Aorta (tissue), 5 donors: ENCODE measurements around the gene NCOA7. TPM values are rescaled to one million over a fixed set of nuclear protein-coding genes. Genes with fewer than 3 reads are reported as not detected.

Source experiments
- ATAC-seq: fragments of 200-7000 bp; cut with Tn5 transposase; one replicate; pipeline ENCODE4 v1.9.1; 2022; ENCODE audit warnings: moderate library complexity; ENCODE audit not compliant: low FRiP score
- DNase-seq, 2 donors: peaks; one replicate each; pipeline ENCODE4 v3.0.0-alpha.2; 2020
- H3K27ac ChIP-seq, 2 donors: one replicate each; pipeline ENCODE4 v1.5.1; 2013; ENCODE audit warnings: low read length in 2 of 2, mild to moderate bottlenecking in 2 of 2, moderate library complexity in 2 of 2, control low read depth in 1 of 2, inconsistent platforms in 1 of 2, low read depth in 1 of 2
- H3K27me3 ChIP-seq, 2 donors: one replicate each; pipeline ENCODE4 v1.6.1; 2013; ENCODE audit warnings: control low read depth in 1 of 2, low read length in 1 of 2, mild to moderate bottlenecking in 1 of 2, moderate library complexity in 1 of 2; ENCODE audit not compliant: insufficient read depth in 2 of 2, control insufficient read depth in 1 of 2
- H3K36me3 ChIP-seq, 2 donors: one replicate each; pipeline ENCODE4 v1.6.1; 2013; ENCODE audit warnings: control low read depth in 1 of 2, low read length in 1 of 2, mild to moderate bottlenecking in 1 of 2; ENCODE audit not compliant: insufficient read depth in 2 of 2, control insufficient read depth in 1 of 2
- H3K4me1 ChIP-seq, 2 donors: one replicate each; pipeline ENCODE4 v1.6.1; 2013; ENCODE audit warnings: low read length in 2 of 2, control low read depth in 1 of 2, mild to moderate bottlenecking in 1 of 2, moderate library complexity in 1 of 2; ENCODE audit not compliant: insufficient read depth in 2 of 2, control insufficient read depth in 1 of 2
- H3K4me3 ChIP-seq, 2 donors: one replicate each; pipeline ENCODE4 v1.5.1; 2013; ENCODE audit warnings: low read length in 2 of 2, control low read depth in 1 of 2, mild to moderate bottlenecking in 1 of 2
- H3K9me3 ChIP-seq: one replicate; pipeline ENCODE4 v1.6.1; 2013; ENCODE audit warnings: mild to moderate bottlenecking, low read length; ENCODE audit not compliant: control insufficient read depth
- WGBS, 2 donors: extraction: QIAGEN DNeasy Blood & Tissue Kit; methylation state at CpG; one replicate each; pipeline ENCODE4 v1.1.7; 2013; 5-methylcytosine and 5-hydroxymethylcytosine counted together
- intact Hi-C, 2 donors: fragments of 100-400 bp; cut with DNase I; formaldehyde crosslinking; loops; one replicate each; pipeline versions ENCODE4 v1.14.2 to v1.15.0; 2022
- long read RNA-seq, 2 donors: library from polyadenylated mRNA; unstranded; transcript quantifications; one replicate each; pipeline ENCODE4 v2.0.0, GENCODE V29; 2020 to 2021
- polyA plus RNA-seq, 2 donors: library from polyadenylated mRNA; stranded (reverse); fragments of 200-250 nt; gene quantifications; one replicate each; pipeline ENCODE4 v1.2.3, GENCODE V29; 2013
- total RNA-seq, 2 donors: library from RNA; stranded (reverse); fragmentation: NEBNext Ultra II Directional; extraction: Animal tissue kit (Norgen Biotek cat#: 25700); gene quantifications; one replicate each; pipeline ENCODE4 v1.2.1, GENCODE V29; 2021
- donor health status: healthy with polysubstance abuse.
- donor health status: Bipolar disorder and iron deficiency.
- donor health status: DM: no; HTN: no; CAD: no.
- donor health status: DM: no; HTN: no; CAD: no.
- donor health status: DM: yes; HTN: yes; CAD: no.

The NCOA7 gene, protein sequence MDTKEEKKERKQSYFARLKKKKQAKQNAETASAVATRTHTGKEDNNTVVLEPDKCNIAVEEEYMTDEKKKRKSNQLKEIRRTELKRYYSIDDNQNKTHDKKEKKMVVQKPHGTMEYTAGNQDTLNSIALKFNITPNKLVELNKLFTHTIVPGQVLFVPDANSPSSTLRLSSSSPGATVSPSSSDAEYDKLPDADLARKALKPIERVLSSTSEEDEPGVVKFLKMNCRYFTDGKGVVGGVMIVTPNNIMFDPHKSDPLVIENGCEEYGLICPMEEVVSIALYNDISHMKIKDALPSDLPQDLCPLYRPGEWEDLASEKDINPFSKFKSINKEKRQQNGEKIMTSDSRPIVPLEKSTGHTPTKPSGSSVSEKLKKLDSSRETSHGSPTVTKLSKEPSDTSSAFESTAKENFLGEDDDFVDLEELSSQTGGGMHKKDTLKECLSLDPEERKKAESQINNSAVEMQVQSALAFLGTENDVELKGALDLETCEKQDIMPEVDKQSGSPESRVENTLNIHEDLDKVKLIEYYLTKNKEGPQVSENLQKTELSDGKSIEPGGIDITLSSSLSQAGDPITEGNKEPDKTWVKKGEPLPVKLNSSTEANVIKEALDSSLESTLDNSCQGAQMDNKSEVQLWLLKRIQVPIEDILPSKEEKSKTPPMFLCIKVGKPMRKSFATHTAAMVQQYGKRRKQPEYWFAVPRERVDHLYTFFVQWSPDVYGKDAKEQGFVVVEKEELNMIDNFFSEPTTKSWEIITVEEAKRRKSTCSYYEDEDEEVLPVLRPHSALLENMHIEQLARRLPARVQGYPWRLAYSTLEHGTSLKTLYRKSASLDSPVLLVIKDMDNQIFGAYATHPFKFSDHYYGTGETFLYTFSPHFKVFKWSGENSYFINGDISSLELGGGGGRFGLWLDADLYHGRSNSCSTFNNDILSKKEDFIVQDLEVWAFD
- total RNA-seq (10 to 100 TPM; 57.1 to 82.1 TPM), polyA plus RNA-seq (10 to 100 TPM; 12.3 to 23.6 TPM)
- long read RNA-seq, donor 1, transcript NCOA7-208 (6 exons, 3,133 nt) = major isoform, 6 of 42 reads
- long read RNA-seq, donor 1, partial matches to known transcripts = 10 of 42 reads
- long read RNA-seq, donor 1, other reads (novel, unspliced or antisense) = 26 of 42 reads
- long read RNA-seq, donor 2, full-length matches to known transcripts = 4 of 27 reads
- long read RNA-seq, donor 2, partial matches to known transcripts = 11 of 27 reads
- long read RNA-seq, donor 2, other reads (novel, unspliced or antisense) = 12 of 27 reads

DNA sequence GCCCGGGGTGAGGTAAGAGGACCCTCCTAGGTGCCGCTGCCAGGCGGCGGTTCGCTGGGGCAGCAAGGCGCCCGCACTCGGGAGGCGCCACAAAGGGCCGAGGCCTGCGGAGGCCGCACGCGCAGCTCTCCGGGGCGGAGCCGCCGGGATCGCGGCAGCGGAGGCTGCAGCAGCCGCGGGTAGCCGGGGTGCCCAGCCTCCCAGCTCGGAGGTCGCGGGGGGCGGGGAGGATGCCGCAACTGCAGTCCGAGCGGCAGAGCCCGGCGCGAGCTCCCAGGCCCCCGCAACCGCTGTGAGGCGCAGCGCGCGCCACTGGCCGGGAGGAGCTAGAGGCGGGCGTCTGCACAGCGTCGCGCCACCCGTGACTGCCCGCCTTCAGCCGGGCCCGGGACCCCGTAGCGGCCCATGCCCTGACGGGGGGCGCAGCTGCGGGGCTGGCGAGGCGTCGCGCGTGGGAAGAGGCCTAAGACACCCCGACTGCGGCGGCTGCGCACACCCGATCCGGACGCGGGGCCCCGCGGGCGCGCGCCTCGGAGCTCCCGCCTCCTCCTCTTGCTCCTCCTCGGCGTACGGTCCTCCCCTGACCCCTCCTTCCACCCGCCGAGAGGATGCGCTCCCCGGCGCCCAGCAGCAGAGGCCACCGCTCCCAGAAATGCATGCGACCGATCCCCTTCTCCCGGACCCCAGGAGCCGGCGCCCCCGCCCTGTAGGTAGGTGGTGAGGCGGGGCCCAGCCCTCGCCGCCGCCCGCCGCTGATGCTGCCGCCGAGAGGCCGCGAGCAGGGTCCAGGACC is at the start of gene NCOA7:
NCOA7 (plus strand) TSS at position 603 of the 793 bp plus-strand sequence. CDS start 24,395 bp downstream, outside the sequence.
- 0% methylated on average over 61 to 100 of the region's 100 CpGs for WGBS, 2 donors
- H3K27me3 ChIP-seq = no peaks in the 10 kb centered on the region
- peak within 1 kb of the TSS; percentile 91 to 95 for H3K27ac ChIP-seq
- H3K4me1 ChIP-seq = no peaks in the 10 kb centered on the region
- intact Hi-C loops = no loop called here
- H3K4me3 ChIP-seq = peak within 1 kb of the TSS; percentile 85 to 97
- DNase-seq = peak; percentile 90 to 92
- no peaks in the 10 kb centered on the region for H3K36me3 ChIP-seq
- no peaks in the 10 kb centered on the region for H3K9me3 ChIP-seq
- ATAC-seq = peak; percentile 92

DNA sequence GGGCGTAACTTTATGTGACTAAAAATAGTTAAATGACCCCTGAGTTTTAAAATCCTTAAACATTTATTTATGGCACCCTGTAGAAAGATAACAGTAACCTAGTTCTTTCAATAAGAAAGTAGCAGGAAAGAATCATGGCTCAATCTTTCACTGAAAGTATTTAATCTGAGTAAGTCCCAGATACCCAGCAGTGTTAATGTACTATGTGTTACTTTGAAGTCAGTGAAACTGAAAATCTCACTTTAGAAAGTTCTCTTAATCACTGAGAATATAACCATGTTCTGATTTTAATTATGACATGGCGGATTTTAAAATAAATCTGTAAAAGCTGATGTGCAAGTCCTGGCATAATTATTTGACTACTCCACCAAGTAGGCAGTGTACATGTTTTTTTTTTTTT is 49.4 kb upstream of the NCOA7 start:
- H3K27me3 ChIP-seq = no peaks in the 10 kb centered on the region
- H3K4me3 ChIP-seq = no peak overlapping the region
- intact Hi-C loops = loop anchor here (10.0 kb wide), 3 partner anchors 147 to 297 kb away; no protein-coding TSS in a partner anchor
- 92 to 96% methylated on average over 2 of the region's 2 CpGs for WGBS, 2 donors
- H3K36me3 ChIP-seq = no peaks in the 10 kb centered on the region
- no peak overlapping the region for H3K27ac ChIP-seq
- H3K4me1 ChIP-seq = peaks cover 0 to 3% of the 10 kb centered on the region in 2 donors
- ATAC-seq (no peak), DNase-seq (no peak)
- H3K9me3 ChIP-seq = no peaks in the 10 kb centered on the region

DNA sequence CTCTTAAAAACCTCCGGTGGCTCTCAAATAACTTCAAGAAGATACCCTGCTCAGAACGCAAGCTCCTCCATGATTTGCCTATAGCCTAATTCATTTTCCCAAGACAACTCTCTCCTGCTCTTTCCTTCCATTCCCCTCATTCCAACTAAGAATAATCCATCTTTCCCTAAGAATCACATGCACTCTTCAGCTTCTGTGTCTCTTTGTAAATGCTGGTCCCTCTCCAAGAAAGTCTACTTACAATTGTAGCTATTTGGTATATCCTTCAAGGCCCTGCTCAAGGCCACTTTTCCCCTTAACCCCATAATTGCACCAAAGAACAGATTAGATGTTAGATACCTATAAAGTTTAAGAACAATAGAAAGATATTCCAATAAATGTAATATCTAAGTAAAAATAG is 48.7 kb upstream of the NCOA7 start:
- ATAC-seq (no peak), DNase-seq (no peak)
- WGBS, 2 donors = 26 to 35% methylated on average over 2 of the region's 2 CpGs
- Histone ChIP-seq H3K4me1 (peaks cover 0 to 3% of the 10 kb centered on the region in 2 donors), H3K27me3 (no peaks in the 10 kb centered on the region), H3K36me3 (no peaks in the 10 kb centered on the region), H3K4me3 (peak overlapping the region in 1 of 2 donors; percentile 54), H3K27ac (peak overlapping the region in 1 of 2 donors; percentile 76), H3K9me3 (no peaks in the 10 kb centered on the region)
- intact Hi-C loops = loop anchor here (10.0 kb wide), 3 partner anchors 147 to 297 kb away; no protein-coding TSS in a partner anchor

DNA sequence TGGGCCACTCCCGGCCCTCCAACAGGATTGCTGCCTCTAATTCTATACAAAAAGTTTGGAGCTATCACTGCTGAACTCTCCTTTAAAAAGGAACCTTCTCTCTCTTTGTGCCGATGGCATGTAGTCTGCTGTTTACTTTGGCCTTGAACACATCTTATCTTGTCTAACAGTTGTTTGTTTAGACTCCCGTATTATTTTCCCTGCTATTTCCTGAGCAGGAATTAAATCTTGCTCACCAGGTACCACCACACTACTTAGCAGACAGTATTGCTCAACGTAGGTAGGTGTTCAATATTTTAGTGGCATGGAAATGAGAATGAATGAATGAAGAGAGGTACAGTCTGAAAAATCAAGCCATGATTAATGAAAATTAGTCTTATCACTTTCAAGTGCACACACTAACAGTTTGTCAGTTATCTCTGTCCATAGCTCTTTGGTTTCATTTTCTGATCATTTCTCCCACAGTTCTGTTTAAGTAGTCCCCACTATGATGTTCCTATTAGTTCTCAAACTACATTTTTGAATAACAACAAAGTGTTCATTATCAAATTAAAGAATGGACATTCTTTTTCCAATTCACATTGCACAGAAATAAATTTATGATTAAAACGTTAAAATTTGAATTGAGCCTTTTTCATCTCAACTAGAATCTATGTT is 48.2 kb upstream of the NCOA7 start:
- no peaks in the 10 kb centered on the region for H3K36me3 ChIP-seq
- DNase-seq = no peak
- H3K4me1 ChIP-seq = peaks cover 0 to 3% of the 10 kb centered on the region in 2 donors
- intact Hi-C loops = loop anchor here (10.0 kb wide), 3 partner anchors 148 to 298 kb away; no protein-coding TSS in a partner anchor
- H3K27me3 ChIP-seq = no peaks in the 10 kb centered on the region
- WGBS, 2 donors = 9 to 11% methylated on average over 5 of the region's 5 CpGs
- no peak for ATAC-seq
- H3K9me3 ChIP-seq = no peaks in the 10 kb centered on the region
- peak overlapping the region; percentile 25 to 76 for H3K27ac ChIP-seq
- peak overlapping the region; percentile 14 to 54 for H3K4me3 ChIP-seq

DNA sequence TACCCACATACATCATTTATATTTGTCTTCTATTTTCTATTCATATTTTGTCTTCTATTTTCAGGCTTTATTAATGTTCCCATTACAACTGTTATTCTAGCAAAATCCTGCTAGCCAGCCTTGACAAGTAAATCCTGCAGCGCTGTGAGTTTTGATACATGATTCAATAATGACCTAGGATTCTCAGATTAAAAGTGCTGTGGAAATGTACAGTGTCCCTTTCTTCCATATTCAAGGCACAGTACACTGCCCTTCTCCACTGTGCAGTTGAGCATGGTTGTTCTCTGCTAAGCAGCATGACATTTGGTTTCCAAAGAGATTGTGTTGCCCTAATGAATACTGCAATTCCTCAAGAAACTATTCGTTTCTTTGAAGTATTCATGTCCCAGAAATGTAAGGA is 47.2 kb upstream of the NCOA7 start:
- ATAC-seq = no peak
- DNase-seq = no peak
- H3K27ac ChIP-seq = peak overlapping the region in 1 of 2 donors; percentile 93
- no peaks in the 10 kb centered on the region for H3K27me3 ChIP-seq
- H3K4me1 ChIP-seq = peaks cover 0 to 3% of the 10 kb centered on the region in 2 donors
- no peak overlapping the region for H3K4me3 ChIP-seq
- no peaks in the 10 kb centered on the region for H3K36me3 ChIP-seq
- intact Hi-C loops = loop anchor here (10.0 kb wide), 3 partner anchors 149 to 299 kb away; no protein-coding TSS in a partner anchor
- no peaks in the 10 kb centered on the region for H3K9me3 ChIP-seq
- WGBS, 2 donors = 6 to 8% methylated on average over 2 of the region's 2 CpGs

DNA sequence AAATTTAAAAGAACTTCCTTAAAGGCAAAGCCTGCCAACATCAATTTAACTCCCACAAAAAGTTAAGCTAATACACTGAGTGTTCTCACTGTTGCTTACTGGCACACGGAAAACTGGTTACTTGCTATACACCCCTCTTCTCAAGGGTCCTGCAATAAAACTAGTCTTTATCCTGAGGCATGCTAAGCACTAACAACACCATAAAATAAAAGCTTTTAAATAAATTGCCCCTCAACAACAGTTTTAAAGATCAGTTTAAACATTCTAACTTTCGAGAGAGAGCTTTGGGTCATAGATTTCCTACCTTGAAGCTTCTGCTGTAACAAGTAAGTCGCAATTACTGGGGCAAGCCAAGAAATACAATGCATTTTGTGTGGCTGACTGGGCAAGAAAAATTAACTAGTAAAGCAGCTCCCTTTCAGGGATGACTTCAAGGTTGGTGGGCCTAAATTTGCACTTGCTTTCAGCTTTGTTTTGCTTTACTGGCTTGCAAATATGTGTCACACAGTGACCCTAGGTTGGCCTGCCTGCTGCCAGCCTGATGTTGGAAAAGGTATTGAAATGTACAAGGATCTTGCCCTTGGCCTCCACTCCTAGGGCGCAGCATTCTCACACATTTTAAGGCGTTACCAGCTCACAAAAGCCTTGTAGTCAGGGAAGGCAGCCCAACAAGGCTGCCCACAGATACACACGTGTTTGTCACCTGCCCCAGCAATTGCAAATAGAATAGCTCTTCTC is 45.3 kb upstream of the NCOA7 start:
- intact Hi-C loops = loop anchor here (2.0 to 10.0 kb wide), 7 partner anchors 71 to 383 kb away; no protein-coding TSS in a partner anchor
- Histone ChIP-seq H3K27me3 (no peaks in the 10 kb centered on the region), H3K4me1 (peaks cover 0 to 3% of the 10 kb centered on the region in 2 donors), H3K36me3 (no peaks in the 10 kb centered on the region), H3K27ac (peak overlapping the region; percentile 85 to 100), H3K9me3 (no peaks in the 10 kb centered on the region), H3K4me3 (peak overlapping the region in 1 of 2 donors; percentile 80)
- WGBS, 2 donors = 11 to 18% methylated on average over 6 of the region's 6 CpGs
- no peak for DNase-seq
- no peak for ATAC-seq

DNA sequence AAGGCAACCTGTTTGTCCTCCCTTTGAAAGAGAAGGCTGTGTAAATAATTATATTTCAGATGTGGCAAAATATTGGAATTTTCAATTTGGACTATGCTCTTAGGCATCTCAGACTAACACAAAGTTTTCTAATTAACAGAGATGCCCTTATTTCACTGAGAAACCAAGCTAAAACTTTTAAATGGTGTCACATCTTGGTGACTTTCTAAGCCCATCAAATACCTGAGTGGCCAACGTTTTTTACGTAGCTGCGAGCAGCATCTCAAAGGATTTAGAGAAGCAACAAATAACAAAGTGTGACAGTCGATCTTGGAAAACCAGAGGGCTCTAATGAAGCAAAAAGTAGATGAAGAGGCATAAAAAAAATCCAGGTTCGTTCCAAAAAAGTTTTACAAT is 44.7 kb upstream of the NCOA7 start:
- Histone ChIP-seq H3K4me3 (peak overlapping the region; percentile 38 to 80), H3K4me1 (peaks cover 0 to 3% of the 10 kb centered on the region in 2 donors), H3K9me3 (no peaks in the 10 kb centered on the region), H3K27ac (peak overlapping the region; percentile 85 to 100), H3K27me3 (no peaks in the 10 kb centered on the region), H3K36me3 (no peaks in the 10 kb centered on the region)
- DNase-seq = no peak
- intact Hi-C loops = loop anchor here (2.0 to 10.0 kb wide), 7 partner anchors 71 to 384 kb away; no protein-coding TSS in a partner anchor
- ATAC-seq = no peak
- 14 to 16% methylated on average over 5 of the region's 5 CpGs for WGBS, 2 donors
